GM18873 (cell line): ENCODE results near the gene SUN5.

Source experiments
- ATAC-seq: cut with Tn5 transposase; IDR thresholded peaks from one replicate; pipeline ENCODE4 v1.9.1; 2021; ENCODE audit warnings: mild to moderate bottlenecking, moderate library complexity, moderate number of reproducible peaks; ENCODE audit not compliant: unreplicated experiment, low FRiP score

Gene SUN5

DNA sequence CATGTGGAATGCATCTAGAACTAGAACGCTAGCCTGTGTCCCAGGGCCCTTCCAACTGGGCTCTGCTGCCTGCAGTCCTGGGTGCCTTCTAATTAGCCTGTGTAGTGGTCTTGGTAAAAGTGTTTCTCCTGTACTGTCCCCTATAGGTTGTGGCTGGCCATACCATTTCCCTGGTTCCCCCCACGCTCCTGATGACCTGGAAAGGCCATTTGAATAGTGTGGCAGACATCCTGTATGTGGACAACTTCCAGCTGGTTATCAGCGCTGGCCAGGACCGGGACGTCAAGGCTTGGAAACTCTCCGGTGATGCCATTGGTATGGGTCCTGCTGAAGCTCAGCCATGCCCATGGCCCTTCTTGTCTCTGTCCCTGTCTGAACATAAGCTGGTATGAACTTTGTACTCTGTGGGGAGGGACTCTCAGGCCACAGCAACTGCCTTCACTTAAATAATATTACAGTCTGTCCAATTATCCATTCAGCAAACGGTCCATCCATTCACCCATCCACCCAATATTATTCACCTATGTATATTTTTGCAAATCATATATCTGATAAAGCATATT lies 60.7 kb downstream of the SUN5 start:
- ATAC-seq = no peak

DNA sequence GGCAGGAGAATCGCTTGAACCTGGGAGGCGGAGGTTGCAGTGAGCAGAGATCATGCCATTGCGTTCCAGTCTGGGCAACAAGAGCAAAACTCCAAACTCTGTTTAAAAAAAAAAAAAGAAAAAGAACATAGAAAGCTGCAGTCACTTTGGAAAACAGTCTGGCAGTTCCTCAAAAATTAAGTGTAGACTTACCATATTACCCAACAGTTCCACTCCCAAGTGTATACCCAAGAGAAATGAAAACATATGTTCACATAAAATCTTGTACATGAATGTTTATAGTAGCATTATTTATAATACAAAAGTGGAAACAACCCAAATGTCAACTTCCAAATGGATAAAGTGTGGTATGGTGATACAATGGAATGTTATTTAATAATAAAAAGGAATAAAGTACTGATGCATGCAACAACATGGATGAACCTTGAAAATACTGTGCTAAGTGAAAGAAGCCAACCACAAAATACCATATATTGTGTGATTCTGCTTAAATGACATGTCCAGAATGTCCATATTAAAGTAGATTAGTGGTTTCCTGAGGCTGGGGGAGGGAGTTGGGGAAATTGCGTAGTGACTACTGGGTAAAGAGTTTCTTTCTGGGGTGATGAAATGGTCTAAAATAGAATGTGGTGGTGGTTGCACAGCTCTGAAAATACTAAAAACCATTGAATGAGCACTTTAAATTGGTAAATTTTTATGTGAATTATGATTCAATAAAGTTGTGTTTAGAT lies 62.9 kb downstream of the SUN5 start:
- ATAC-seq = no peak

DNA sequence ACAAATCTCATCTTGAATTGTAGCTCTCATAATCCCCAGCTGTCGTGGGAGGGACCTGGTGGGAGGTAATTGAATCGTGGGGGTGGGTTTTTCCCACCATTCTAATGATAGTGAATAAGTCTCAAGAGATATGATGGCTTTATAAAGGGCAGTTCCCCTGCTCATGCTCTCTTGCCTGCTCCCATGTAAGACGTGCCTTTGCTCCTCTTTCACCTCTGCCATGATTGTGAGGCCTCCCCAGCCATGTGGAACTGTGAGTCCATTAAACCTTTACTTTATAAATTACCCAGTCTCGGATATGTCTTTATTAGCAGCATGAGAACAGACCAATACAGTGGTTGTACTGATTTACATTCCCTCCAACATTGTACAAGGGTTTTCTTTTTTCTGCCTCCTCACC lies 69.7 kb downstream of the SUN5 start:
- ATAC-seq = no peak
